MCF 10A (cell line): Measurements from ENCODE around the gene EFNA3. TPM values are rescaled to one million over a fixed set of nuclear protein-coding genes. Genes with fewer than 3 reads are reported as not detected.

Experiments used
- BruUV-seq: library from RNA; stranded (reverse); fragments of 400-500 nt; replicated peaks from 2 replicates; lab custom pipeline; 2021; lab: Mats Ljungman, UMichigan
- CTCF ChIA-PET: fragments of 300-600 bp; sonication (Branson Sonifier 250); formaldehyde crosslinking; extraction: SDS; loops from one replicate; lab custom pipeline; 2021; ENCODE audit warnings: antibody characterized with exemption, inconsistent platforms; lab: Yijun Ruan, JAX
- POLR2A ChIA-PET: fragments of 300-600, 350-650 bp; sonication (Branson Sonifier 250); formaldehyde crosslinking; extraction: SDS; loops from one replicate; lab custom pipeline; 2020; ENCODE audit warnings: antibody characterized with exemption, inconsistent platforms; lab: Yijun Ruan, JAX
- DNase-seq: peaks from one replicate; pipeline ENCODE4 v3.0.0-alpha.2; 2018; ENCODE audit not compliant: unreplicated experiment
- H3K27ac Mint-ChIP-seq: one replicate; pipeline ENCODE4 v1.8.0; 2022; ENCODE audit warnings: mild to moderate bottlenecking, low read depth, mixed read lengths; ENCODE audit not compliant: unreplicated experiment
- H3K27me3 Mint-ChIP-seq: one replicate; pipeline ENCODE4 v1.8.0; 2022; ENCODE audit warnings: mixed read lengths; ENCODE audit not compliant: insufficient read depth, unreplicated experiment
- H3K36me3 Mint-ChIP-seq: one replicate; pipeline ENCODE4 v1.8.0; 2022; ENCODE audit warnings: mild to moderate bottlenecking, moderate library complexity, mixed read lengths; ENCODE audit not compliant: insufficient read depth, unreplicated experiment
- H3K4me1 Mint-ChIP-seq: one replicate; pipeline ENCODE4 v1.8.0; 2022; ENCODE audit warnings: mixed read lengths; ENCODE audit not compliant: insufficient read depth, unreplicated experiment
- H3K4me3 Mint-ChIP-seq: one replicate; pipeline ENCODE4 v1.8.0; 2022; ENCODE audit warnings: mild to moderate bottlenecking, moderate library complexity, mixed read lengths; ENCODE audit not compliant: unreplicated experiment
- H3K9me3 Mint-ChIP-seq: one replicate; pipeline ENCODE4 v1.8.0; 2022; ENCODE audit warnings: mixed read lengths; ENCODE audit not compliant: unreplicated experiment
- CTCF ChIP-seq: fragments of 200-600 bp; IDR thresholded peaks from one replicate; pipeline ENCODE4 v1.8.0; 2022; ENCODE audit warnings: antibody characterized with exemption, mild to moderate bottlenecking; ENCODE audit not compliant: unreplicated experiment
- intact Hi-C: fragments of 100-400 bp; cut with micrococcal nuclease; formaldehyde crosslinking; loops from 2 replicates; pipeline ENCODE4 v1.14.1; 2022
- total RNA-seq: library from RNA; stranded (reverse); gene quantifications from 2 replicates; pipeline ENCODE4 v1.2.3, GENCODE V29; 2022

Gene EFNA3
- total RNA-seq, 1 experiment from 2014 or later: 1.7 TPM

GRCh38 chr1:155106862-155107261 is 28.2 kb downstream of the EFNA3 start:
- ChIA-PET CTCF (interaction anchor here (0.5 to 5.6 kb wide), 10 partner anchors 9 to 601 kb away, joined by 3 to 51 read pairs (median 6); partner anchors contain the start of gene KRTCAP2), POLR2A (interaction anchor here (0.6 to 1.6 kb wide), 10 partner anchors 12 to 500 kb away, joined by 3 to 5 read pairs (median 4); no protein-coding TSS in a partner anchor)
- intact Hi-C loops: no loop called here
- Mint-ChIP-seq H3K27ac (no peak overlapping the region), H3K27me3 (no peaks in the 10 kb centered on the region), H3K9me3 (no peaks in the 10 kb centered on the region), H3K4me1 (peaks cover 18% of the 10 kb centered on the region), H3K36me3 (peaks cover under 1% of the 10 kb centered on the region), H3K4me3 (no peak overlapping the region)
- TF ChIP-seq CTCF: no peak
- no TSS peak for BruUV-seq
- DNase-seq: no peak

DNA sequence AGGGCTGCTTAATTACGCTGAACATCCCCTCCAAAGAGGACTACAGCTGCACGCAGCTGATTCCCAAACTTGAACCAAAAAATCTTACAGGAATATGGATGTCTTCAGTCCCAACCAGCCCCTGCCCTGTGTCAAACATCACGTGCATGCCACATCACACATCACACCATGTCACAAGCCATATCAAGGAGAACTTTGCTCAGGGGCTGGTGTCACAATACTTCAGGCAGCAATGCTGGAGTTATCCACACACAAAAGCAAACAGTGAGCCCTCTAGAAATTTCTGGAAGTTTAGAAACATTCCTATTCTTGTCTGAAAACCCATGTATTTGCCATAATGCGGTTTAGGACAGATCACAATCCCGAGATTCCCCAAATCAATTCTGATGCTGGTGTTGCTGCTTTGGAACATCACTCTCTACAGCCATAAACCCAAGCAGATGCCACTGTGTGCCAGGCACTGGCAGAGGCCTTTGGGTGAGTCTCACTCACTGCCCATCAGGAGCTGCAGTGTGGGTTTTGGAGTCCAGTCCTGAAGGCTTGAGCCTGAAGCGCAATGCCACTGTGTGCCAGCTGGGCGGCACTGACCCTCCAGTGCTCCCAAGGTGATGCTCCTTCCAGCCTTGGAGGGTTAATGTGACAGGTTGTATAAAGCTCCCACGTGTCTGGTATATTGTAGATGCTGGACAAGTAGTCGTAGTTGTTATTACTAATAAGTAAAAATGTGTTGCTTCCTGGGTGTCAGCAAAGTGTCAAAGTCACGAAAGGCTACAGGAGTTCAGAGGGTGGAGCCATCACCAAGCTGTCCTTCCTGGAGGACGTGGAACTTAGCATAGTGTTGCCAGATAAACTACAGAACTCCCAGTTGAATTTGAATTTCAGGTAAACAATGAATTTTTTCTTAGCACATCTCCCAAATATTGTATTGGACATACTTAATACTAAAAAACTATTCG is 28.9 kb downstream of the EFNA3 start:
- Mint-ChIP-seq H3K27ac (no peak overlapping the region), H3K36me3 (no peaks in the 10 kb centered on the region), H3K4me1 (peaks cover 18% of the 10 kb centered on the region), H3K9me3 (no peaks in the 10 kb centered on the region), H3K27me3 (no peaks in the 10 kb centered on the region), H3K4me3 (no peak overlapping the region)
- BruUV-seq: no TSS peak
- TF ChIP-seq CTCF: no peak
- POLR2A ChIA-PET: interaction anchor here (0.5 to 1.6 kb wide), 9 partner anchors 16 to 489 kb away, joined by 3 to 5 read pairs (median 4); partner anchors contain the start of gene SLC50A1
- CTCF ChIA-PET: interaction anchor here (0.5 to 5.6 kb wide), 16 partner anchors 8 to 1094 kb away, joined by 3 to 51 read pairs (median 4); partner anchors contain the start of gene KRTCAP2
- intact Hi-C loops: no loop called here
- DNase-seq: no peak

DNA sequence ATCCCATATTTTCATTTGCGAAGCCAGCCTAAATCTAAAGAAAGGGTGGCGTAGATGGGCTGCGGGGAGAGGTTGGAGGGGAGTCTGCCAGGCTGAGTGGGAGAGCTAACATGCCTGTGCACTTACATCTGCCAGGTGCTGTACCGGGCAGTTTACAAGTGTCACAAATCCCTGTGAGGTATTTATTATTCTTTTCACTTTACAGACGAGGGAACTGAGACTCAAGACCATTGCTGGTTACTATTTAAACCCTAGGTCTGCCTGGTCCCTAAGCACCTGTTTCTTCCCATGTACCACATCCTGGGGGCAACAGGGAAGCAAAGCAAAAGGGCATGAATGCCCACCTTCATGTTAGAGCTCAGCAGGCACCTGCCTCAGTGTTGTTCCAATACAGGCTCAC is 29.7 kb downstream of the EFNA3 start:
- no peak overlapping the region for H3K27ac Mint-ChIP-seq
- ChIA-PET POLR2A (interaction anchor here (0.5 to 1.6 kb wide), 7 partner anchors 16 to 86 kb away, joined by 3 to 5 read pairs (median 4); partner anchors contain the start of gene SLC50A1), CTCF (interaction anchor here (0.6 to 2.3 kb wide), 9 partner anchors 8 to 1093 kb away, joined by 3 to 8 read pairs (median 4); no protein-coding TSS in a partner anchor)
- no peaks in the 10 kb centered on the region for H3K27me3 Mint-ChIP-seq
- H3K4me3 Mint-ChIP-seq: no peak overlapping the region
- no peak for TF ChIP-seq CTCF
- peaks cover 18% of the 10 kb centered on the region for H3K4me1 Mint-ChIP-seq
- no peak for DNase-seq
- H3K36me3 Mint-ChIP-seq: no peaks in the 10 kb centered on the region
- no peaks in the 10 kb centered on the region for H3K9me3 Mint-ChIP-seq
- no TSS peak for BruUV-seq
- intact Hi-C loops: no loop called here

- Mint-ChIP-seq H3K36me3 (no peaks in the 10 kb centered on the region), H3K27ac (no peak overlapping the region), H3K27me3 (no peaks in the 10 kb centered on the region), H3K4me1 (peaks cover 12% of the 10 kb centered on the region), H3K4me3 (no peak overlapping the region), H3K9me3 (no peaks in the 10 kb centered on the region)
- intact Hi-C loops: no loop called here
- no peak for DNase-seq
- ChIA-PET POLR2A (no interaction called here), CTCF (interaction anchor here (1.2 kb wide), 1 partner anchor 65 kb away, joined by 3 read pairs; no protein-coding TSS in a partner anchor)
- BruUV-seq: no TSS peak
- no peak for TF ChIP-seq CTCF
Observed at GRCh38 chr1:155110381-155110780, 31.7 kb downstream of the EFNA3 start.
